GM08714 (cell line): ENCODE data around the gene PIAS1.
"Not testable (repeated sequence)": the region's sequence is repeated elsewhere in the genome, so short reads cannot be mapped to it uniquely, and the experiment has no call there.

Source experiments
- H3K4me3 ChIP-seq: fragments of 200-500 bp; sonication (Bioruptor generic); 2 replicates; pipeline ENCODE4 v1.5.1; 2014; ENCODE audit warnings: mild to moderate bottlenecking, low read length, inconsistent platforms
- ZNF274 ChIP-seq: IDR thresholded peaks from 2 replicates; pipeline ENCODE4 v1.6.1; 2012; ENCODE audit warnings: mild to moderate bottlenecking, low read depth, low read length

Gene PIAS1

DNA sequence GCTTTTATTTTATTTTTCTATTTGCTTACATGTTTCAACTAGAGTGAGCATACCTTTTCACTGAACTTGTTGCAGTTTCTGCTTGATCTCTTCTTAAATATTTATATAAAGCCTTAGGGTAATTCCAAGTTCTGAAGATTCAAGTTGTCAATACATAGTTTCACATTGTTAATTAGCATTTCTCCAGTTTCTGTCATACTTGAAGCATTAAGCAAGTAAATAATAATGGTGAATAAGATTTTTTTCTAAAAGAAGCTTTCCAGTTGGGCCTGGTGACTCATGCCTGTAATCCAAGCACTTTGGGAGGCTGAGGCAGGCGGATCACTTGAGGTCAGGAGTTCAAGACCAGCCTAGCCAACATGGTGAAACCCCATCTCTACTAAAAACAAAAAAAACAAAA lies 97.2 kb downstream of the PIAS1 start:
- no peak overlapping the region for H3K4me3 ChIP-seq
- no peak for TF ChIP-seq ZNF274

- TF ChIP-seq ZNF274: no peak
These were observed 98.2 kb downstream of the PIAS1 start for GRCh38 chr15:68152342-68152741.

DNA sequence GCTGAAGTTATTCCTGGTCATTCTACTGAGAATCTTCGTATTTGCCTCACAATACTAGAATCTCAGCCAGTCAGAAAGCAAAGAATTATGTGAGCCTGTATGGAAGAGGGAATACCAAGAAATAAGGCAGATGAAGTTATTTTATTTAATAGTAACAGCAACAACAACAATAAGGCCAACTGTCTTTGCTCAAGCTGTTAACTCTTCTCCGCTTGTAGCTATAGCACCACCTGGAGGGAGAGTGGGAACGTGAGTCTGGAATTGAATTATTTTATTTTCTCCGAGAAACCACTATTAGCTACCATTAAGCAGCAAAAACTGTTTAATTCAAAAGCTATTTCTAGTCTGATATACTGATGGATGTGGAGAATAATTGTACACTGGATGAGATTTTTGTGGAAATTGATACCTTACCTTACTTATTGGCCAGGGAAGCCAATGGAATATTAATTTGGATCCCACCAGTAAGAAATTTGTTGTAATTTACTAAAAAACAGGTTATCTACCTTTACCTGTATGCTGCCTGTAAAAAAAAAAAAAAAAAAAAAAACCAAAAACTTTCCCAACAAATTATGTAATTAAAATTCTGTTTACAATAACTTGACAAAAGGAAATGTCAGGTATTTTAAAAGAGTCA lies 100.9 kb downstream of the PIAS1 start:
- no peak for TF ChIP-seq ZNF274
- no peak overlapping the region for H3K4me3 ChIP-seq

More at GRCh38 chr15:68152342-68152741, 98.2 kb downstream of the PIAS1 start:
- no peak overlapping the region for H3K4me3 ChIP-seq

DNA sequence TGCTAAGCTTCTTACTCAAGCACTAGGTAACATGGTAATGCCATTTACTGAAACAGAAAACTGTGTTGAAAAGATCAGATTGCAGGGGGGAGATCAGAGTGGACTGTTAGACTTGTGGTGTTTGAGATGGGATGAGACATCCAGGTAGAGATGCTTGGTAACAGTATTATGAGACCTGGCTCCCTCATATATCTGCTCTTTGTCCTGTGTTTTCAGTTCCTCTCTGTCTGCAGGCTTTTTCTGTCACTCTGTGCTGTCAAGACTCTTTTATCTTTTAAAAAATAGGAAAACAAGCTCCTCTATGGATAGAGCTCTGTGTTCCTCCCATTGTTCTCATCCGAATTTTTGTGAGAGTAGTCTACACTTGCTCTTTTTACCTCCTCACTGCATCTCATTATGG lies 103.0 kb downstream of the PIAS1 start:
- TF ChIP-seq ZNF274: no peak
- no peak overlapping the region for H3K4me3 ChIP-seq

- no peak for TF ChIP-seq ZNF274
- no peak overlapping the region for H3K4me3 ChIP-seq
These were observed 104.0 kb downstream of the PIAS1 start for GRCh38 chr15:68158046-68158628.

DNA sequence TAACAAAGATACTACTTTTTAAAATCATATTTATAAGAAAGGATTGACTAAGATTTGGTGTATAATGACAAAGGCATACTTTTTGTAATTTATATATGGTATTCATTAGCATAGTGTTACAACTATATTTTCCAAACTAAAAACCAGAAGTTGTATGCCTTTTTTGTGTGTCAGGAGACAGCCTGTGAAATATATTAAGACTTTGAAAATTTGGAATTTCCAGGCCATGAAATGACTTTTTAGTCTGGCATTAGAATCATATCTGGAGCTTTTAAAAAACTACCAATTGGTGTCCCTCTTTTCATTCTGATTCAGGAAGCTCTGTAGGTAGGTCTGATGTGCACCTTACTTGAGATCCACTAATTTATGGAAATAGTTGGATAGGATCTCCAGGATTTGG lies 109.1 kb downstream of the PIAS1 start:
- no peak overlapping the region for H3K4me3 ChIP-seq
- no peak for TF ChIP-seq ZNF274

GRCh38 chr15:68166847-68167246 lies 112.7 kb downstream of the PIAS1 start:
- H3K4me3 ChIP-seq: no peak overlapping the region
- no peak for TF ChIP-seq ZNF274

- not testable (repeated sequence) for H3K4me3 ChIP-seq
These were observed 117.9 kb downstream of the PIAS1 start for GRCh38 chr15:68172037-68172436.

DNA sequence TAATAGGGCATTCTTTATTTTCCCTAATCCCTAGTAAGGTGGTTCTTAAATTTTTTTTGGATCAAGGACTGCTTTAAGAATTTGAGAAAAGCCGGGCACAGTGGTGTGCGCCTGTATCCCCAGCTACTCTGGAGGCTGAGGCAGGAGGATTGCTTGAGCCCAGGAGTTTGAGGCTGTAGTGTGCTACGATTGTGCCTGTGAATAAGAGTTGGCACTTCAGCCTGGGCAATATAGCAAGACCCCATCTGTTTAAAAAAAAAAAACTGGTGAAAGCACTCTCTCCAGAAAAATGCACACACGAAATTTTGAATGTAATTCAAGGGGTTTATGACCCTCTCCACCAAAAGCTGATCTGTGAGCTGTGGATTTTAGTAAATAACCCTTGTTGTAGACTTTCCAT lies 119.0 kb downstream of the PIAS1 start:
- TF ChIP-seq ZNF274: no peak
- H3K4me3 ChIP-seq: no peak overlapping the region

- TF ChIP-seq ZNF274: no peak
- H3K4me3 ChIP-seq: no peak overlapping the region
These were observed 121.4 kb downstream of the PIAS1 start for GRCh38 chr15:68175526-68175925.

- no peak for TF ChIP-seq ZNF274
- no peak overlapping the region for H3K4me3 ChIP-seq
These were observed 122.5 kb downstream of the PIAS1 start for GRCh38 chr15:68176601-68177000.

DNA sequence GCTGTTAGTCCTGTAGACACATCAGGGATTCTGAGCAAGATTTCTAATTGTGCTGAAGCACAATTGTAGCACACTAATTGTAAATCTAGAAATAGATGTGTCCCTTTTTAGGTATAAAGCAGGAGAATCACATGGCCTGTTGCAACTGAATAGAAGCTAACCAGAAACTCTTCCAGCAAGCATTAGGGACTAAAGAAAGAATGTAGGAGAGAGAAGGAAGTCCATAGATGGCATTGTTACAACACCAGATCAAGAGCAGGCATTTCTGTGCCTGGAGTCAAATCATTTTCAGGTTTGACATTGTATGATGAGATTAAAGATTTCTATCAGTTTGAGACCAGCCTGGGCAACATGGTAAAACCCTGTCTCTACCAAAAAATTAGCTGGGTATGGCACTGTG lies 123.6 kb downstream of the PIAS1 start:
- H3K4me3 ChIP-seq: no peak overlapping the region
- no peak for TF ChIP-seq ZNF274

DNA sequence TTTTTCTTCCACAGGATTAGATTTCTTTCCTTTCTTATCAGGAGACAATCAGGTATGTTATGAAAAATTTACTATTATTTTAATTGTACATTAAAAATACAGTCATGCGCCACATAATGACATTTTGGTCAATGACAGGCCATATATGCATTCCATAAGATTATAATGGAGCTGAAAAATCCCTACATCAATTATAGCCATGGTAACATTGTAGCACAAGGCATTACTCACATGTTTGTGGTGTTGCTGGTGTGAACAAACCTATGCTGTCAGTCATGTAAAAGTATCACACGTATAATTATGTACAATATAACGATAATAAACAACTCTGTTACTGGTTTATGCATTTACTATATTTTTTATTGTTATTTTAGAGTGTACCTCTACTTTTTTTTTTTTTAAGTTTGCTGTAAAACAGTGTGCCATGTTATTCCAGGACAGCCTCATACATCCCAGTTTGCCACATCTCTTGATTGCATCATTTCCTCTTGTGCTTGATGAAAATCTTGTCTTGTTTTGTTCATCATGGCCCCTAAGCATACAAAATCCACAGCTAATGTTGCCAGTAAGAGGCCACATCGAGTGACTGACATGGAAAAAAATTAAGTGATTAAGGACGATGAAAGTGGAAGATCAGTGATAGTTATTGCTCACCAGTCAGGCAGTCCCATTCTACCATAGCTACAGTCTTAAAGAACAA lies 129.7 kb downstream of the PIAS1 start:
- H3K4me3 ChIP-seq: no peak overlapping the region
- no peak for TF ChIP-seq ZNF274

DNA sequence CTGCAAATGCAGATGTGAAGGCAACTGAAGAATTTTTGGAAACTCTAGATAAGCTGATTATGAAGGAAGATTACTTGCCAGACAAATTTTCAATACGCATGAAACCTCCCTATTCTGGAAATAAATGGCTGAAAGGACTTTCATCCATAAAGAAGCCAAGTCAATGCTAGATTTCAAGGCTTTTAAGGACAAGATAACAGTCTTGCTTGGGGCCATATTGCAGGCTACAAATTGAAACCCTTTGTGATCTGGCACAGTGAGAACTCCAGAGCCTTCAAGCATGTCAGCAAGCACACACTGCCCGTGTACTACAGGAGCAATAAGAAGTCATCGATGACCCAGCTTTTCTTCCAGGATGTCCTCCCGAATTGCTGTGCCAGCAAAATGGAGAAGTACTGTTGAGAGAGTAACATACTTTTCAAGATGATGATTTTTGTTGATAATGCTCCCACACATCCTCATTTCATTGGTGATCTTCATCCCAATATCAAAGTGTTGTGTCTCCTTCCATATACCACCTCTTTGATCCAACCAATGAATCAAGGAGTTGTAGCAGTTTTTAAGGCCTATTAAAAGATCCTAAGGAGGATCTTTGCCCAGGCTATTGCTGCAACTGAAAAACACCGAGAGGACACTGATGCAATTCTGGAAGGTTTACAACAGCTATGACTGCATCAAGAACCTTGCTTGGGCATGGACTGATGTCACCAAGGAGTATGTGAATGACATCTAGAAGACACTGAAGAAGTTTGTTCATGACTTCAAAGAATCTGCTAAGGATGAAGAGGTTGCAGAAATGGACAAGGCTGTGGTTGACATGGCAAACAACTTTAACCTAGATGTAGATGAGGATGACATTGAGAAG lies 130.7 kb downstream of the PIAS1 start:
- no peak for TF ChIP-seq ZNF274
- H3K4me3 ChIP-seq: no peak overlapping the region
